Ascending aorta (tissue), 2 donors: Measurements from ENCODE around the gene ITSN1. TPM values are rescaled to one million over a fixed set of nuclear protein-coding genes. Genes with fewer than 3 reads are reported as not detected.

Source experiments
- DNase-seq, 2 donors: peaks; one replicate each; pipeline ENCODE4 v3.0.0-alpha.2; 2019; ENCODE audit warnings: low spot score in 2 of 2
- H3K27ac ChIP-seq, 2 donors: fragments of 200-600 bp; sonication (generic); one replicate each; pipeline ENCODE4 v1.5.1; 2016 to 2017; ENCODE audit warnings: mild to moderate bottlenecking in 1 of 2
- H3K27me3 ChIP-seq: fragments of 200-600 bp; sonication (generic); one replicate; pipeline ENCODE4 v1.5.1; 2017
- H3K36me3 ChIP-seq, 2 donors: fragments of 200-600 bp; sonication (generic); one replicate each; pipeline ENCODE4 v1.5.1; 2016
- H3K4me1 ChIP-seq, 2 donors: fragments of 200-600 bp; sonication (generic); one replicate each; pipeline ENCODE4 v1.5.1; 2016 to 2017; ENCODE audit warnings: mild to moderate bottlenecking in 1 of 2
- H3K4me3 ChIP-seq, 2 donors: fragments of 200-600 bp; sonication (generic); one replicate each; pipeline ENCODE4 v1.5.1; 2016 to 2017; ENCODE audit warnings: mild to moderate bottlenecking in 1 of 2
- H3K9me3 ChIP-seq, 2 donors: fragments of 200-600 bp; sonication (generic); one replicate each; pipeline ENCODE4 v1.5.1; 2016
- CTCF ChIP-seq, 3 experiments: fragments of 200-600 bp in 2 of 3; fragments of 450-650 bp in 1 of 3; sonication (generic) in 2 of 3; IDR thresholded peaks; one replicate each; pipeline ENCODE4 v1.5.1; 2016 to 2019; ENCODE audit warnings: antibody characterized with exemption in 3 of 3, mild to moderate bottlenecking in 1 of 3, moderate library complexity in 1 of 3
- intact Hi-C: fragments of 100-400 bp; cut with DNase I; formaldehyde crosslinking; loops from one replicate; pipeline ENCODE4 v1.15.1; 2023
- total RNA-seq: library from RNA; depleted of rRNA; stranded (reverse); fragments of >200 nt; gene quantifications from one replicate; pipeline ENCODE4 v1.1.0, GENCODE V29; 2016

The ITSN1 gene
- total RNA-seq, 1 donor from 2014 or later: 95.0 TPM

GRCh38 chr21:33684923-33685560 lies 42.7 kb downstream of the ITSN1 start:
- intact Hi-C loops: no loop called here
- no peak overlapping the region for H3K4me3 ChIP-seq
- H3K4me1 ChIP-seq: peaks cover 5 to 43% of the 10 kb centered on the region in 2 donors
- peak overlapping the region; percentile 63 to 70 for H3K27ac ChIP-seq
- H3K9me3 ChIP-seq: no peaks in the 10 kb centered on the region
- no peak for TF ChIP-seq CTCF (IDR thresholded peaks at IDR 0.05)
- no peaks in the 10 kb centered on the region for H3K27me3 ChIP-seq
- DNase-seq: no peak
- no peaks in the 10 kb centered on the region for H3K36me3 ChIP-seq

- intact Hi-C loops: no loop called here
- Histone ChIP-seq H3K9me3 (no peaks in the 10 kb centered on the region), H3K27ac (peak overlapping the region; percentile 63 to 70), H3K4me3 (no peak overlapping the region), H3K36me3 (no peaks in the 10 kb centered on the region), H3K4me1 (peaks cover 5 to 43% of the 10 kb centered on the region in 2 donors), H3K27me3 (no peaks in the 10 kb centered on the region)
- no peak for DNase-seq
- TF ChIP-seq CTCF (IDR thresholded peaks at IDR 0.05): no peak
Measured at GRCh38 chr21:33685613-33686197, 43.4 kb downstream of the ITSN1 start.

- Histone ChIP-seq H3K4me1 (peaks cover 5 to 43% of the 10 kb centered on the region in 2 donors), H3K36me3 (no peaks in the 10 kb centered on the region), H3K4me3 (no peak overlapping the region), H3K9me3 (no peaks in the 10 kb centered on the region), H3K27me3 (no peaks in the 10 kb centered on the region), H3K27ac (peak overlapping the region; percentile 5 to 63)
- DNase-seq: no peak
- TF ChIP-seq CTCF (IDR thresholded peaks at IDR 0.05): no peak
- intact Hi-C loops: no loop called here
Measured at GRCh38 chr21:33686386-33686785, 44.1 kb downstream of the ITSN1 start.

- Histone ChIP-seq H3K4me3 (no peak overlapping the region), H3K4me1 (peaks cover 4 to 41% of the 10 kb centered on the region in 2 donors), H3K27ac (no peak overlapping the region), H3K27me3 (no peaks in the 10 kb centered on the region), H3K36me3 (no peaks in the 10 kb centered on the region), H3K9me3 (no peaks in the 10 kb centered on the region)
- no peak for DNase-seq
- intact Hi-C loops: no loop called here
- no peak for TF ChIP-seq CTCF (IDR thresholded peaks at IDR 0.05)
Measured at GRCh38 chr21:33687634-33688033, 45.3 kb downstream of the ITSN1 start.

GRCh38 chr21:33688353-33688752 lies 46.1 kb downstream of the ITSN1 start:
- Histone ChIP-seq H3K36me3 (no peaks in the 10 kb centered on the region), H3K4me3 (no peak overlapping the region), H3K9me3 (no peaks in the 10 kb centered on the region), H3K27me3 (no peaks in the 10 kb centered on the region), H3K4me1 (peaks cover 2 to 41% of the 10 kb centered on the region in 2 donors), H3K27ac (no peak overlapping the region)
- intact Hi-C loops: no loop called here
- no peak for DNase-seq
- TF ChIP-seq CTCF (IDR thresholded peaks at IDR 0.05): no peak
